Measurements from ENCODE around the gene COPZ2. TPM values are rescaled to one million over a fixed set of nuclear protein-coding genes. Genes with fewer than 3 reads are reported as not detected.
"Not testable (repeated sequence)": the region's sequence is repeated elsewhere in the genome, so short reads cannot be mapped to it uniquely, and the experiment has no call there.

Gene COPZ2
- total RNA-seq, 6 experiments from 2014 or later: 18.9 to 26.6 (median 23.8) TPM

DNA sequence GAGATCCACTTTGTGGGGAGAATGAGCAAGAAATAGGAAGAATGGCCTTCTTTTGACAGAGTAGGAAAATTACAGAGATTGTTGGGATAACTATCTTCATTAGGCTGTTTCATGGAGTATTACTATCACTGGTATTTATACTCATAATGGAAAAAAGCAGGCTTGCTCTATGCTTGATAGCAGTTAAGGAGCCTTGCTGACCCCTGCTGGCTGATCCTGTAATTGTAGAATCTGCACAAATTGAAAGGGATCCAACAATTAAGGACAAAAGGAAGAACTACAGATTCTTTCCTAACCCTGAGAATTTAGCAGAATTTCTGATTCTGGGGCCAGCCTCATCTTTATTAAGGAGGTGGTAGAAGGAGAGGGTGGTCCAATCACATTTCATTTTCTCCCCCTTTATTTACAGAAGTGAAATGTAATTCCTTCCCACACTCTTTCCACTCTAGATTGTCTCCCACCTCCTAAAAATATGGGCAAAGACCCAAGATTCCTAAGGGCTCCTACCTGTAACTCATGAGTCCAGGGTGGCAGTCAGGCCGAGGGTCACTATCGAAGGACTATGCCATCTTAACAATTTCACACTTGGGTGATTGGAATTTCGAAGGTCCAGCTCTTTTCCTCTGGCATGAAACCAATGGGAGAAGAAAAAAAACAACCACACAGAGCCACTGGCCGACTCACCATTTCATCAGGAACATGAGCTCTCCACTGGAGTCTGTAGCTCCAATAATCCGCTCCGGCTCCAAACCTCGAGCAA is 36.9 kb upstream of the COPZ2 start:
- no peak overlapping the region for H3K27ac ChIP-seq
- no peaks in the 10 kb centered on the region for H3K9me3 ChIP-seq
- H3K4me1 ChIP-seq: peaks cover 0 to 11% (median 4%) of the 10 kb centered on the region in 4 donors
- DNase-seq (peak in 2 of 3 donors; percentile 57 to 79), ATAC-seq (peak; percentile 84 to 90 (median 88))
- H3K36me3 ChIP-seq: peaks cover 0 to 7% (median 2%) of the 10 kb centered on the region in 4 donors
- WGBS (ENCODE audit: insufficient coverage, low coverage, low lambda C conversion rate, missing lambda C conversion rate): 51% methylated on average over 7 of the region's 7 CpGs
- no peaks in the 10 kb centered on the region for H3K27me3 ChIP-seq
- no peak overlapping the region for H3K4me3 ChIP-seq
- intact Hi-C loops (cut with DNase I): loop anchor here (5.0 kb wide), 1 partner anchor 47 kb away; no protein-coding TSS in a partner anchor
- TF ChIP-seq CTCF (IDR thresholded peaks at IDR 0.05) (peak; percentile 74 to 96 (median 85)), POLR2A (IDR thresholded peaks at IDR 0.05) (no peak)

- intact Hi-C loops (cut with DNase I): loop anchor here (5.0 kb wide), 1 partner anchor 46 kb away; no protein-coding TSS in a partner anchor
- H3K4me3 ChIP-seq, H3K27me3 ChIP-seq, H3K27ac ChIP-seq, DNase-seq, ATAC-seq, H3K36me3 ChIP-seq, H3K9me3 ChIP-seq: not testable (repeated sequence)
- WGBS (ENCODE audit: insufficient coverage, low coverage, low lambda C conversion rate, missing lambda C conversion rate): 90% methylated on average over 2 of the region's 5 CpGs
- H3K4me1 ChIP-seq: peaks cover 0 to 17% (median 6%) of the 10 kb centered on the region in 4 donors
Observed at GRCh38 chr17:48073566-48074094, 36.0 kb upstream of the COPZ2 start.

- not testable (repeated sequence) for H3K27me3 ChIP-seq, ATAC-seq, DNase-seq, H3K4me3 ChIP-seq, H3K27ac ChIP-seq, H3K36me3 ChIP-seq, H3K9me3 ChIP-seq
- intact Hi-C loops (cut with DNase I): loop anchor here (5.0 kb wide), 1 partner anchor 46 kb away; no protein-coding TSS in a partner anchor
- 100% methylated on average over 8 of the region's 9 CpGs for WGBS (ENCODE audit: insufficient coverage, low coverage, low lambda C conversion rate, missing lambda C conversion rate)
- peaks cover 0 to 25% (median 10%) of the 10 kb centered on the region in 4 donors for H3K4me1 ChIP-seq
Observed at GRCh38 chr17:48072811-48073210, 35.2 kb upstream of the COPZ2 start.

GRCh38 chr17:48071654-48072053 is 34.1 kb upstream of the COPZ2 start:
- 19% methylated on average over 2 of the region's 2 CpGs for WGBS (ENCODE audit: insufficient coverage, low coverage, low lambda C conversion rate, missing lambda C conversion rate)
- Histone ChIP-seq H3K27me3 (no peaks in the 10 kb centered on the region), H3K4me1 (peaks cover 0 to 37% (median 16%) of the 10 kb centered on the region in 4 donors), H3K27ac (no peak overlapping the region), H3K9me3 (no peaks in the 10 kb centered on the region), H3K4me3 (no peak overlapping the region), H3K36me3 (peaks cover 0 to 7% (median 2%) of the 10 kb centered on the region in 4 donors)
- ATAC-seq (peak; percentile 13 to 48 (median 38)), DNase-seq (no peak)
- TF ChIP-seq POLR2A (IDR thresholded peaks at IDR 0.05) (no peak), CTCF (IDR thresholded peaks at IDR 0.05) (no peak)
- intact Hi-C loops (cut with DNase I): loop anchor here (5.0 kb wide), 1 partner anchor 44 kb away; no protein-coding TSS in a partner anchor

DNA sequence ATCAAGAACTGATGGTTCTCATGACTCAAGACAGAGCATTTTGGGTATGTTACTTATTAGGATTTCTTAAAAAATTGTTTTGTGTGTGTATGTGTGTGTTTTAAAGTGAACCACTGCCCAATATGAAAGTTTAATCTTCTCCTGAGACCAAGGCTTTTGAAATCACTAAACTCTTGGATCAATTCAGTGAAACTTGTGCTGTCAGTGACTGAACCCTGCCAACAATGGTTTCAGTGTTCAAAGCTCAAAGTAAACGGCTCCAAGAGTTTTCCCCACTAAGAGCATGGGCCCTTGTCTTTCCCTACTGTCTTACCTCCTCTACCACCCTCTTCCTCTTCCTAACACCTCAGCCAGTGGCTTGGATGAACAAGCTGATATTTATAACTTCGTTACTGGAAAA is 32.6 kb upstream of the COPZ2 start:
- Histone ChIP-seq H3K27me3 (no peaks in the 10 kb centered on the region), H3K4me3 (no peak overlapping the region), H3K9me3 (no peaks in the 10 kb centered on the region), H3K36me3 (no peaks in the 10 kb centered on the region), H3K4me1 (peaks cover 0 to 50% (median 22%) of the 10 kb centered on the region in 4 donors), H3K27ac (peak overlapping the region in 2 of 3 donors; percentile 35 to 78)
- intact Hi-C loops (cut with DNase I): loop anchor here (5.0 kb wide), 1 partner anchor 43 kb away; no protein-coding TSS in a partner anchor
- DNase-seq: no peak
- 4% methylated on average over 2 of the region's 2 CpGs for WGBS (ENCODE audit: insufficient coverage, low coverage, low lambda C conversion rate, missing lambda C conversion rate)
- TF ChIP-seq POLR2A (IDR thresholded peaks at IDR 0.05): no peak
- TF ChIP-seq CTCF (IDR thresholded peaks at IDR 0.05): no peak
- peak in 2 of 4 donors; percentile 15 to 20 for ATAC-seq
